ENCODE data around the gene TMEM115. TPM values are rescaled to one million over a fixed set of nuclear protein-coding genes. Genes with fewer than 3 reads are reported as not detected.

TMEM115 gene
- total RNA-seq, 5 donors from 2014 or later (not counting 1 experiment from before 2014, with no cell fraction given) = 13.9 to 35.2 (median 33.1) TPM

DNA sequence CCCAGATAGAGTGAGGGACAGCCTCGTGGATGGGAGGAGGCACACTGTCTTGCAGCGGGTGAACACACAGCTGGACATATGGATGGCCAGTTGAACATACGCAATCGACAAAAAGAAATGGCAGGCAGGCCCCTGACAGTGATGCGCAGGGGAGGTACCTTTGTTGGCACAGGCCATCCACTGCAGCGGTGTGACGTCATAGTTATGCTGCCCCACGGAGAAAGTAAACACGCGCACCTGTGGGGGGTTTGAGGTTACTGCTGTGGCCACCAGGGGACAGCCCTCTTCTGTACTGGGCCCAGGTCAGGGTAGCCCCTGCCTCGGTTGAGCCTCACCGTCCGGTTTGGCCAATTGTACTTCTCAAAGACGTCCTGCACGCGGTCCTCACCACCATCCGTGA is 19.4 kb upstream of the TMEM115 start:
- H3K36me3 Mint-ChIP-seq = no peaks in the 10 kb centered on the region
- H3K27ac Mint-ChIP-seq = no peak overlapping the region
- no peaks in the 10 kb centered on the region for H3K9me3 Mint-ChIP-seq
- H3K27me3 Mint-ChIP-seq = no peaks in the 10 kb centered on the region
- H3K4me1 Mint-ChIP-seq = peaks cover 0 to 2% (median 0%) of the 10 kb centered on the region in 3 donors
- Histone ChIP-seq H3K9me3 (no peaks in the 10 kb centered on the region), H3K4me1 (ENCODE audit: control insufficient read depth in 1 of 2, extremely low read depth in 1 of 2, insufficient read depth in 2 of 2, low read length in 2 of 2) (no peaks in the 10 kb centered on the region), H3K27ac (ENCODE audit: low read length) (no peak overlapping the region), H3K4me3 (ENCODE audit: control insufficient read depth in 1 of 2, extremely low read depth in 1 of 2, low read length in 1 of 2) (no peak overlapping the region), H3K36me3 (ENCODE audit: control insufficient read depth in 2 of 2, extremely low read depth in 1 of 2, insufficient read depth in 1 of 2, low read length in 1 of 2) (no peaks in the 10 kb centered on the region), H3K27me3 (replicated peaks in 1 of 2; ENCODE audit: control insufficient read depth in 2 of 2, extremely low read depth in 1 of 2, insufficient read depth in 2 of 2, low read length in 1 of 2) (no peaks in the 10 kb centered on the region)
- ATAC-seq (replicated peaks in 1 of 4) = no peak
- H3K4me3 Mint-ChIP-seq = no peak overlapping the region
- WGBS (ENCODE audit: insufficient coverage) = 86% methylated on average over 10 of the region's 17 CpGs
- POLR2A ChIA-PET = no interaction called here
- CTCF ChIA-PET = no interaction called here
- DNase-seq = no peak

DNA sequence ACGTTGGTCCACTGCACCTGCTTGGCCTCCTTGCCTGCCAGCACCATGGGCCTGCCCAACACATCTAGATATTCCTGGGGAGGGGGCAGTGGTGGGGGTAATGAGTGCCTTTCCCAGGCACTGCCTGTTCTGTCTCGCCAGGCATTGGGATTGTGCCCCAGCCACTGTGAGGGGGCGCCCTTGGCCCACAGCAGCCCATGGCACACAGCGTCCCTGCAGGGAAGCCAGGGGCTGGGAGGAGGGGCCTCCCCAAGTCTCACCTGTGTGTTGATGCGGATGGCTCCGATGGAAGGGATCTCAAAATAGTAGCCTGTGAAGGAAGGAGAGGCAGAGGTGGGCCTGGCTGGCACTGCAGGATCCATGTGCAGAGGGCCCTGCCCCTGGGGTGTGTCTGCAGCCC is 18.7 kb upstream of the TMEM115 start:
- no peak overlapping the region for H3K4me3 Mint-ChIP-seq
- 93% methylated on average over 5 of the region's 6 CpGs for WGBS (ENCODE audit: insufficient coverage)
- DNase-seq = no peak

DNA sequence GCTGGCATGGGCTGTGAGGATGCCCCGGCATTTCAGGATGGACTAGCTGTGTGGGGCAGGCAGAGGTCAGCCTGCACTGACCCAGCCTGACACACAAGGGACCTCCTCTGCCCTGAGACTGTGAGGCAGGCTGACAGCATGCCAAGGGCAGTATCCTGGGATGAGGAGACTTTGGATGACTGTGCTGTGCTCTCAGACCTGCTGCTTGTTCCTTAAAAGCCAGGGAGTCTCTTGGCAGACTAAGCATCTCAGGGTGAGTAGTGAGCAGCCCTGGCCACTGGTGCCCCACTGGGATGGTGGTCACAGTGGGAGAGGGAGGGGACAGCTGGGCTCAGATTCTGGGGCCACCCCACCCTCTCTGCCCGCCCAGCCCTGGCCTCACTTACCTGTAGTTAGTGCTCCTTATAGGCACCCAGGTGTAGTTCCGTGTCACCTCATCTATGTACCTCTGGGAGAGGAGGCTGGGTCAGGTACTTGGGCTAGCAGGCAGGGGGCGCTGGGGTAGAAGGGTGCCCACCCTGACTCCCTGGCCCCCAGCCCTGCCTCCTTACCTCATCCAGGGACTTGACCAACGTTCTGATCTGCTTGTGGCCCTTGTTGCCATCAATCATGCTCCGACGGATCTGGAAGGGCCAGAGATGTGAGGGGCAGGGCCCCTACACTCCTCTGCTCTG is 16.1 kb upstream of the TMEM115 start:
- ATAC-seq (replicated peaks in 1 of 4) (no peak), DNase-seq (no peak)
- 77% methylated on average over 3 of the region's 7 CpGs for WGBS (ENCODE audit: insufficient coverage)
- Histone ChIP-seq H3K9me3 (no peaks in the 10 kb centered on the region), H3K27ac (ENCODE audit: low read length) (no peak overlapping the region), H3K4me1 (ENCODE audit: control insufficient read depth in 1 of 2, extremely low read depth in 1 of 2, insufficient read depth in 2 of 2, low read length in 2 of 2) (peaks cover 3 to 10% of the 10 kb centered on the region in 2 experiments), H3K27me3 (replicated peaks in 1 of 2; ENCODE audit: control insufficient read depth in 2 of 2, extremely low read depth in 1 of 2, insufficient read depth in 2 of 2, low read length in 1 of 2) (peaks cover 0 to 3% of the 10 kb centered on the region in 2 experiments), H3K4me3 (ENCODE audit: control insufficient read depth in 1 of 2, extremely low read depth in 1 of 2, low read length in 1 of 2) (no peak overlapping the region), H3K36me3 (ENCODE audit: control insufficient read depth in 2 of 2, extremely low read depth in 1 of 2, insufficient read depth in 1 of 2, low read length in 1 of 2) (no peaks in the 10 kb centered on the region)
- no peaks in the 10 kb centered on the region for H3K36me3 Mint-ChIP-seq
- H3K9me3 Mint-ChIP-seq = no peaks in the 10 kb centered on the region
- H3K27me3 Mint-ChIP-seq = no peaks in the 10 kb centered on the region
- POLR2A ChIA-PET = no interaction called here
- no peak overlapping the region for H3K4me3 Mint-ChIP-seq
- CTCF ChIA-PET = no interaction called here
- H3K4me1 Mint-ChIP-seq = peaks cover 4 to 21% (median 8%) of the 10 kb centered on the region in 3 donors
- H3K27ac Mint-ChIP-seq = no peak overlapping the region

More for the DNA sequence above, 18.7 kb upstream of the TMEM115 start:
- Histone ChIP-seq H3K9me3 (no peaks in the 10 kb centered on the region), H3K27me3 (replicated peaks in 1 of 2; ENCODE audit: control insufficient read depth in 2 of 2, extremely low read depth in 1 of 2, insufficient read depth in 2 of 2, low read length in 1 of 2) (no peaks in the 10 kb centered on the region), H3K4me3 (ENCODE audit: control insufficient read depth in 1 of 2, extremely low read depth in 1 of 2, low read length in 1 of 2) (no peak overlapping the region), H3K36me3 (ENCODE audit: control insufficient read depth in 2 of 2, extremely low read depth in 1 of 2, insufficient read depth in 1 of 2, low read length in 1 of 2) (no peaks in the 10 kb centered on the region), H3K4me1 (ENCODE audit: control insufficient read depth in 1 of 2, extremely low read depth in 1 of 2, insufficient read depth in 2 of 2, low read length in 2 of 2) (peaks cover 3% of the 10 kb centered on the region in 2 experiments), H3K27ac (ENCODE audit: low read length) (no peak overlapping the region)
- H3K4me1 Mint-ChIP-seq = peaks cover 2 to 9% (median 4%) of the 10 kb centered on the region in 3 donors
- H3K36me3 Mint-ChIP-seq = no peaks in the 10 kb centered on the region
- H3K27me3 Mint-ChIP-seq = no peaks in the 10 kb centered on the region
- POLR2A ChIA-PET = no interaction called here
- ATAC-seq (replicated peaks in 1 of 4) = no peak
- no peak overlapping the region for H3K27ac Mint-ChIP-seq
- CTCF ChIA-PET = no interaction called here
- H3K9me3 Mint-ChIP-seq = no peaks in the 10 kb centered on the region

DNA sequence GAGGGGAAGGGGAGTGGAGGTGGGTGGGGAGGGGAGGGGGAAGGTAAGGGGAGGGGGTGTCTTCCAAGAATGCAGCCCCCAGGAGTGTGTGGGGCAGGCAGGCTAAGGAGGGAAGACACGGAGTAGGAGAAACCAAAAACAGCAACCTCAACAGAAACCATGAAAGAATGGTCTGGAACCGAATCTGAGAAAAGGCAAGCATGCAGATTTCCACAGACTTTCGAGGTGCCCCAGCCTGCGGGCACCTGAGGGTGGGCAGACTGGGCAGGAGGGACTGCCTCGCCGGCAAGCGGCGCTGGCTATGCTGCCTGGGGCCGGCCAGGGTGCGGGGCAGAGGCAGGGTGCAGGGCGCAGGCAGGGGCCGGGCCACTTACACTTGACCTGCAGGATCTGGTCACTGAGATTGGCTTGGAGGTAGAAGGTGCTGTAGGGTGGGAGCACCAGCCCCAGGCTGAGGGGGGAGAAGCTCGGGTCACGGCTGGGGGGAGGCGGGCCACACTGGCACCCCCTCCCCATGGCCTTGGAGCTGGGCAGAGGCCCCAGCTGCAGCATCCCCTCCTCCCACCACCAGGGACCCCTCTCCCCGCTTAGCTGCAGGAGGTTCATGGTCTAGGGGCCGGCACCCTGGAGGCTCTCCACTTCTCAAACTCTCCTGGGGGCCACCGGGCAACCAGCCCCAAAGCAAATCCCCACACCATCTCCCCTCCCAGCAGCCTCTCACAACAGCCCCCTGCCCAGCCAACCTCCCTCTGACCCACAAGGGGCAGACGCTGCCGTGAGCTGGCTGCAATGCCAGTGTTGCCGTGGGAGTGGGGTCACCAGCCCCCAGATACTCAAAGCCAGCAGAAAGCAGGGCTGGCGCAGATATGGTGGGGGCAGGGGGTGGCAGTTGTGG is 15.3 kb upstream of the TMEM115 start:
- no peak overlapping the region for H3K27ac Mint-ChIP-seq
- Histone ChIP-seq H3K36me3 (ENCODE audit: control insufficient read depth in 2 of 2, extremely low read depth in 1 of 2, insufficient read depth in 1 of 2, low read length in 1 of 2) (no peaks in the 10 kb centered on the region), H3K4me1 (ENCODE audit: control insufficient read depth in 1 of 2, extremely low read depth in 1 of 2, insufficient read depth in 2 of 2, low read length in 2 of 2) (peaks cover 3 to 10% of the 10 kb centered on the region in 2 experiments), H3K9me3 (no peaks in the 10 kb centered on the region), H3K27ac (ENCODE audit: low read length) (no peak overlapping the region), H3K4me3 (ENCODE audit: control insufficient read depth in 1 of 2, extremely low read depth in 1 of 2, low read length in 1 of 2) (no peak overlapping the region), H3K27me3 (replicated peaks in 1 of 2; ENCODE audit: control insufficient read depth in 2 of 2, extremely low read depth in 1 of 2, insufficient read depth in 2 of 2, low read length in 1 of 2) (peaks cover 0 to 3% of the 10 kb centered on the region in 2 experiments)
- DNase-seq (no peak), ATAC-seq (replicated peaks in 1 of 4) (no peak)
- 73% methylated on average over 17 of the region's 22 CpGs for WGBS (ENCODE audit: insufficient coverage)
- no peak overlapping the region for H3K4me3 Mint-ChIP-seq
- ChIA-PET CTCF (no interaction called here), POLR2A (no interaction called here)
- no peaks in the 10 kb centered on the region for H3K9me3 Mint-ChIP-seq
- no peaks in the 10 kb centered on the region for H3K36me3 Mint-ChIP-seq
- H3K27me3 Mint-ChIP-seq = no peaks in the 10 kb centered on the region
- H3K4me1 Mint-ChIP-seq = peaks cover 4 to 21% (median 8%) of the 10 kb centered on the region in 3 donors

DNA sequence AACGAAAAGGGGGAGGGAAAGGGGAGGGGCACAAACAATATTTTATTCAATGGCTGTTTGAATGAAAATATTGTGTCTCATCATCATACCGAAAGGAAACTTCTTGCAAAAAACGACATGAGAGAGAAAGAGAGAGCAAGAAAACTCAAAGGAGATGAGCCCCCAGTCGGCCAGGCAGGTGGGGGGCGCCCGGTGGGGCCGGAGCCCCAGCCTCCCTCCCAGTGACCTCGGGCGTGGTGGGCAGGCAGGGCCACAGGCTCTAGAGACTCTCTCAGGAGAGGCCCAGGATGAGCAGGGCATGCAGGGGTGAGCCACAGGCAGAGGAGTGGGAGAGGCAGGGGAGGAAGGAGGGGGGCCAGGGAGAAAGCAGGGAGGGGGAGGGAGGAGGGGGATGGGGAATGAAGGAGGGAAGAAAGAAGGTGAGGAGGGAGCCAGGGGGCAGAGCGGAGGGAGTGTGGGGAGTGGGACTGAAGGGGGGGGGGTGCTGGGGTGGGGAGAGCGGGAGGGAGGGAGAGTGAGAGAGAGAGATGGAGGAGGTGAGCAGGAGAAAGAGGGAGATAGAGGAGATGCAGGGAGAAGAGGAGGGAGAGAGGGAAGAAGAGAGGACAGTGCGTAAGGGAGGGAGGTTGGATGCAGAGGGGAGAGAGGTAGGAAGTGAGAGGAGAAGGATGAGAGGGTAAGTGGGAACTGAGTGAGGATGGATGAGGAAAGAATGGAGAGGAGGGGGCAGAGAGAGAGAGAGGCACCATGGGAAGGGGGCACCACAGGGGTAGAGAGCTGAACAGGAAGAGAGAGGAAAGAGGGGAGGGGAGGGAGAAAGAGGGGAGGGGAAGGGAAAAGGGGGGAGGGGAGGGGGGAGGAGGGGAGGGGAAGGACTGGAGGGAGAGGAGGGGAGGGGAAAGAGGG is 14.1 kb upstream of the TMEM115 start:
- no peaks in the 10 kb centered on the region for H3K36me3 ChIP-seq (ENCODE audit: control insufficient read depth in 2 of 2, extremely low read depth in 1 of 2, insufficient read depth in 1 of 2, low read length in 1 of 2)
- H3K9me3 ChIP-seq = no peaks in the 10 kb centered on the region
- peaks cover 0 to 3% of the 10 kb centered on the region in 2 experiments for H3K27me3 ChIP-seq (replicated peaks in 1 of 2; ENCODE audit: control insufficient read depth in 2 of 2, extremely low read depth in 1 of 2, insufficient read depth in 2 of 2, low read length in 1 of 2)
- no peaks in the 10 kb centered on the region for H3K9me3 Mint-ChIP-seq
- ATAC-seq (replicated peaks in 1 of 4) = no peak
- no peak overlapping the region for H3K27ac Mint-ChIP-seq
- no peak overlapping the region for H3K27ac ChIP-seq (ENCODE audit: low read length)
- H3K4me1 Mint-ChIP-seq = peaks cover 4 to 21% (median 12%) of the 10 kb centered on the region in 3 donors
- peaks cover 3 to 10% of the 10 kb centered on the region in 2 experiments for H3K4me1 ChIP-seq (ENCODE audit: control insufficient read depth in 1 of 2, extremely low read depth in 1 of 2, insufficient read depth in 2 of 2, low read length in 2 of 2)
- 79% methylated on average over 8 of the region's 12 CpGs for WGBS (ENCODE audit: insufficient coverage)
- ChIA-PET POLR2A (no interaction called here), CTCF (no interaction called here)
- H3K27me3 Mint-ChIP-seq = no peaks in the 10 kb centered on the region
- no peak overlapping the region for H3K4me3 ChIP-seq (ENCODE audit: control insufficient read depth in 1 of 2, extremely low read depth in 1 of 2, low read length in 1 of 2)
- H3K36me3 Mint-ChIP-seq = no peaks in the 10 kb centered on the region
- DNase-seq = no peak
- no peak overlapping the region for H3K4me3 Mint-ChIP-seq

DNA sequence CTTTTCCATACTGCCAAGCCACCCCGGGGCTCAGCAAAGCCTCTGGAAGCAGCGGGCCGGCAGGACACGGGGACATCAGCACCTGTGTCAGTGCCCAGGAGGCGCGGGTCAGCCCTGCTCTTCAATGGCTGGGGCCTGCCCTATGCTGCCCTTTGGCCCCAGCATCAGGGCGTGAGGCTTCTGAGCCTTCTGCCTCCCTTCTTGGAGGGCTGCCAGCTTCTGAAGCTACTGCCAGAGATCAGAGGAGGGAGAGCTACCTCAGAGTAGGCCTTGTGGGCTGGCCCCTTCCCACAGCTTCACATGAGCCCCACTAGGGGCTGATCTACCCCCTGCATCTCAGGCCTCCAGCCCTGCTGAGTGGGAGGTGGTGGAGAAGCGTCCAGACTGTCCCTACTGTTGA is 13.0 kb upstream of the TMEM115 start:
- peak in 1 of 4 experiments; percentile 63 for ATAC-seq (replicated peaks in 1 of 4)
- no peak overlapping the region for H3K27ac Mint-ChIP-seq
- WGBS (ENCODE audit: insufficient coverage) = 84% methylated on average over 7 of the region's 8 CpGs

More for the DNA sequence above, 13.0 kb upstream of the TMEM115 start:
- DNase-seq = peak in 6 of 35 experiments; percentile 20 to 28 (median 24)
- H3K36me3 Mint-ChIP-seq = no peaks in the 10 kb centered on the region
- H3K27me3 Mint-ChIP-seq = no peaks in the 10 kb centered on the region
- Histone ChIP-seq H3K27ac (ENCODE audit: low read length) (no peak overlapping the region), H3K27me3 (replicated peaks in 1 of 2; ENCODE audit: control insufficient read depth in 2 of 2, extremely low read depth in 1 of 2, insufficient read depth in 2 of 2, low read length in 1 of 2) (peaks cover 0 to 3% of the 10 kb centered on the region in 2 experiments), H3K4me1 (ENCODE audit: control insufficient read depth in 1 of 2, extremely low read depth in 1 of 2, insufficient read depth in 2 of 2, low read length in 2 of 2) (peaks cover 4 to 11% of the 10 kb centered on the region in 2 experiments), H3K36me3 (ENCODE audit: control insufficient read depth in 2 of 2, extremely low read depth in 1 of 2, insufficient read depth in 1 of 2, low read length in 1 of 2) (peaks cover 0 to 3% of the 10 kb centered on the region in 2 donors), H3K4me3 (ENCODE audit: control insufficient read depth in 1 of 2, extremely low read depth in 1 of 2, low read length in 1 of 2) (no peak overlapping the region), H3K9me3 (no peaks in the 10 kb centered on the region)
- CTCF ChIA-PET = interaction anchor here in 1 of 2 donors (0.5 kb wide), 1 partner anchor 1501 kb away, joined by 3 read pairs; no protein-coding TSS in a partner anchor
- H3K4me3 Mint-ChIP-seq = peak overlapping the region in 1 of 3 donors; percentile 52
- no peaks in the 10 kb centered on the region for H3K9me3 Mint-ChIP-seq
- peaks cover 5 to 22% (median 18%) of the 10 kb centered on the region in 3 donors for H3K4me1 Mint-ChIP-seq
- POLR2A ChIA-PET = no interaction called here
